K562 (cell line): ENCODE data around the gene FRMD1. TPM values are rescaled to one million over a fixed set of nuclear protein-coding genes. Genes with fewer than 3 reads are reported as not detected.

ENCODE experiments used
- ATAC-seq: fragments of 200-7000 bp; cut with Tn5 transposase; 3 replicates; pipeline ENCODE4 v1.9.1; 2020; ENCODE audit warnings: moderate library complexity
- BruUV-seq: library from RNA; stranded (reverse); fragments of 400-500 nt; replicated peaks from 2 replicates; lab custom pipeline; 2021; lab: Mats Ljungman, UMichigan
- CTCF ChIA-PET: fragments of 300-600 bp; formaldehyde crosslinking; extraction: SDS; loops from one replicate; lab custom pipeline; 2021; ENCODE audit warnings: low intra/inter-chr PET ratio; lab: Yijun Ruan, JAX
- POLR2A ChIA-PET: fragments of 300-600, 350-650 bp; sonication (Branson Sonifier 250); formaldehyde crosslinking; extraction: SDS; loops from one replicate; lab custom pipeline; 2021; ENCODE audit warnings: antibody characterized with exemption, inconsistent platforms; lab: Yijun Ruan, JAX
- DNase-seq, 4 experiments: peaks; one replicate each; pipeline versions ENCODE4 v3.0.0 to v3.0.0-alpha.2; 2011 to 2018; ENCODE audit warnings: low spot score in 3 of 4, mixed read lengths in 3 of 4; ENCODE audit errors: extremely low read depth in 1 of 4
- FAIRE-seq: peaks from 2 replicates; lab custom pipeline; 2011; peaks lifted over from hg19 to GRCh38; lab: Jason Lieb, UNC
- H2AFZ ChIP-seq: 2 replicates; pipeline ENCODE4 v1.6.0; 2011; ENCODE audit warnings: low read depth, low read length, control low read depth, inconsistent platforms
- H3K27ac ChIP-seq: fragments of 200-600 bp; 3 replicates; pipeline ENCODE4 v1.8.0; 2011; ENCODE audit warnings: low read depth, mild to moderate bottlenecking, control low read depth, inconsistent platforms, low read length, moderate library complexity, mixed read lengths; ENCODE audit errors: extremely low read depth
- H3K27me3 ChIP-seq, 2 experiments: fragments of 300-600 bp in 1 of 2; 2 replicates in 1 of 2; 3 replicates in 1 of 2; pipeline versions ENCODE4 v1.6.0 to v1.8.0; 2011; ENCODE audit warnings: inconsistent platforms in 2 of 2, low read length in 2 of 2, mild to moderate bottlenecking in 1 of 2, mixed read lengths in 1 of 2, moderate library complexity in 1 of 2; ENCODE audit not compliant: control insufficient read depth in 2 of 2, insufficient read depth in 2 of 2
- H3K36me3 ChIP-seq: fragments of 300-600 bp; 3 replicates; pipeline ENCODE4 v1.8.0; 2011; ENCODE audit warnings: mild to moderate bottlenecking, low read length, inconsistent platforms; ENCODE audit not compliant: control insufficient read depth, insufficient read depth
- H3K4me1 ChIP-seq, 2 experiments: fragments of 200-600 bp in 1 of 2; replicated peaks in 1 of 2; 2 replicates in 1 of 2; 3 replicates in 1 of 2; pipeline versions ENCODE4 v1.5.1 to v1.8.0; 2011; ENCODE audit warnings: inconsistent platforms in 2 of 2, low read length in 2 of 2, mild to moderate bottlenecking in 1 of 2, mixed read lengths in 1 of 2, moderate library complexity in 1 of 2; ENCODE audit not compliant: control insufficient read depth in 2 of 2, insufficient read depth in 2 of 2
- H3K4me2 ChIP-seq: 2 replicates; pipeline ENCODE4 v1.6.1; 2011; ENCODE audit warnings: low read length, control low read depth, inconsistent platforms, mixed read lengths; ENCODE audit not compliant: insufficient read depth
- H3K4me3 ChIP-seq: fragments of 200-600 bp; sonication (generic), shearing (Covaris generic); 2 replicates; pipeline ENCODE4 v1.5.1; 2016; ENCODE audit warnings: control low read depth, inconsistent platforms
- H3K79me2 ChIP-seq: fragments of 200-600 bp; 3 replicates; pipeline ENCODE4 v1.8.0; 2011; ENCODE audit warnings: low read length, inconsistent platforms; ENCODE audit not compliant: control insufficient read depth, insufficient read depth
- H3K9ac ChIP-seq, 2 experiments: 2 replicates each; pipeline versions ENCODE4 v1.6.0 to v1.6.1; 2011; ENCODE audit warnings: low read depth in 2 of 2, low read length in 2 of 2, control low read depth in 1 of 2, inconsistent platforms in 1 of 2, mild to moderate bottlenecking in 1 of 2, mixed read lengths in 1 of 2; ENCODE audit not compliant: insufficient read depth in 1 of 2
- H3K9me1 ChIP-seq: one replicate; pipeline ENCODE4 v1.6.0; 2011; ENCODE audit warnings: inconsistent platforms, mild to moderate bottlenecking, low read length, moderate library complexity; ENCODE audit not compliant: control insufficient read depth, insufficient read depth
- H3K9me3 ChIP-seq: replicated peaks from 2 replicates; pipeline ENCODE4 v1.5.1; 2011; ENCODE audit warnings: low read depth, low read length, inconsistent platforms; ENCODE audit not compliant: control insufficient read depth, insufficient read depth
- H4K20me1 ChIP-seq: replicated peaks from 2 replicates; pipeline ENCODE4 v1.6.1; 2011; ENCODE audit warnings: low read length, inconsistent platforms, mixed read lengths; ENCODE audit not compliant: control insufficient read depth, insufficient read depth
- DMBX1 ChIP-seq: fragments of 250-450 bp; sonication (Bioruptor Pico); IDR thresholded peaks from 2 replicates; pipeline ENCODE4 v1.8.0; 2022; ENCODE audit warnings: inconsistent platforms, mild to moderate bottlenecking, moderate library complexity, borderline replicate concordance
- LCOR ChIP-seq: sonication (generic); formaldehyde crosslinking; IDR thresholded peaks from 2 replicates; pipeline ENCODE4 v1.8.0; 2022; ENCODE audit warnings: mild to moderate bottlenecking, missing genetic modification reagents
- LEF1 ChIP-seq: fragments of 450-650 bp; IDR thresholded peaks from 2 replicates; pipeline ENCODE4 v1.6.1; 2016; ENCODE audit warnings: mild to moderate bottlenecking
- MEIS2 ChIP-seq: fragments of 450-650 bp; IDR thresholded peaks from 2 replicates; pipeline ENCODE4 v1.6.1; 2014; ENCODE audit warnings: mild to moderate bottlenecking; ENCODE audit not compliant: partially characterized antibody
- POLR2G ChIP-seq: fragments of 200-400 bp; formaldehyde crosslinking; IDR thresholded peaks from 2 replicates; pipeline ENCODE4 v1.6.1; 2017; ENCODE audit warnings: low read depth, mild to moderate bottlenecking, antibody characterized with exemption, low read length, moderate library complexity
- WGBS: fragments of 100-300 bp; shearing (Covaris generic); methylation state at CpG from one replicate; pipeline ENCODE4 v1.1.6; 2016; ENCODE audit warnings: low coverage, mixed read lengths; ENCODE audit not compliant: insufficient coverage; ENCODE audit errors: missing lambda C conversion rate; 5-methylcytosine and 5-hydroxymethylcytosine counted together
- in situ Hi-C: fragments of 300-500 bp; cut with MboI; formaldehyde crosslinking; loops from 4 replicates; pipeline ENCODE4 v1.15.0; 2018; ENCODE audit warnings: inconsistent platforms, mixed read lengths
- intact Hi-C: fragments of 100-400 bp; cut with micrococcal nuclease; formaldehyde crosslinking; loops from 2 replicates; pipeline ENCODE4 v1.14.2; 2022
- polyA plus RNA-seq, 8 experiments: library from polyadenylated mRNA; depleted of rRNA in 4 of 8; stranded (reverse) in 5 of 8; unstranded in 3 of 8; fragments of >200 nt; fragmentation: Nextera tagmentation in 2 of 8; fragmentation: Illumina TruSeq in 1 of 8; extraction: Ambion mirVana in 2 of 8; extraction: Trizol in 1 of 8; gene quantifications; 2 replicates each; pipeline versions ENCODE4 v1.2.1 to v1.2.3, GENCODE V29; 2011 to 2014; ENCODE audit warnings: inconsistent platforms in 1 of 8, missing spikeins in 1 of 8
- total RNA-seq, 7 experiments: library from RNA; depleted of rRNA in 6 of 7; stranded (reverse); fragments of >200 nt in 6 of 7; fragmentation: Illumina TruSeq in 2 of 7; extraction: Trizol in 2 of 7; gene quantifications; 2 replicates each; pipeline versions ENCODE4 v1.2.1 to v1.2.3, GENCODE V29; 2011 to 2021; ENCODE audit warnings: low replicate concordance in 1 of 7
- TF ChIP-seq, protein P1 (sequence below): fragments of 450-650 bp; IDR thresholded peaks from 2 replicates; pipeline ENCODE4 v1.6.1; 2016

FRMD1 gene
- total and polyA plus RNA-seq, 9 of the 15 experiments (the other 6 are each of a cell fraction or from before 2014, with no cell fraction given): 0.01 to 0.04 (median 0.01) TPM; not detected in 6

DNA sequence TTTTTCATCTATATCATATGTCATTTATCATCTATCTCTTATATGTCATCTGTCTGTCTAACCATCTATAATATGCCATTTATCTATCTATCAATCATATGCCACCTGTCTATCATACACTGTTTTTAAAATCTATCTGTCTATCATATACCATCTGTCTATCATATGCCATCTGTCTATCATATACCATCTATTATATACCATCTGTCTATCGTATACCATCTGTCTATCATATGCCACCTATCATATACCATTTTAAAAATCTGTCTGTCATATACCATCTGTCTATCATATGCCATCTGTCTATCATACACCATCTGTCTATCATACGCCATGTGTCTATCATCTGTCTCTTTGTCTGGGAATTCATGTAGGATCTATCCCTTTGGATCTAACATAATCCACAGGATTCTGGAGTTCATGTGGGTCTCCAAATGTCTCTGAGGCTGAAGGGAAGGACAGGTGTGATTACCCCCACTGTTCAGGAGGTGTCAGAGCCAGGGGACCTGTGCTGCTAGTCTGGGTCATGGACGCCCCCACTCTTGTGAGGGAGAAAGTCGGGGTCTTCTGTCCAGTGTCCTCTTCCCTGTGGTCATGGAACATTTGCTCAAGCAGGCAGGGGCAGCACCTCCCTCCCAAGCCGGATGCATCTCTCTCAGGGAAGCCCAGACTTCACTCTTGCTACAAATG, 36.9 kb upstream of the FRMD1 start:
- FAIRE-seq: no peak
- intact Hi-C loops: no loop called here

More for the DNA sequence above, 36.9 kb upstream of the FRMD1 start:
- Histone ChIP-seq H3K9me3 (no peaks in the 10 kb centered on the region), H3K4me2 (no peak overlapping the region), H3K27ac (no peak overlapping the region), H3K27me3 (peaks cover 0 to 27% of the 10 kb centered on the region in 2 experiments; a peak in 4 of 5 replicates), H3K79me2 (no peaks in the 10 kb centered on the region)
- CTCF ChIA-PET: no interaction called here
- no peak for ATAC-seq
- TF ChIP-seq LEF1 (no peak), LCOR (CRISPR knock-in tag) (no peak), POLR2G (no peak), MEIS2 (peak; percentile 3), DMBX1 (CRISPR knock-in tag) (no peak)
- TF ChIP-seq, protein P1, sequence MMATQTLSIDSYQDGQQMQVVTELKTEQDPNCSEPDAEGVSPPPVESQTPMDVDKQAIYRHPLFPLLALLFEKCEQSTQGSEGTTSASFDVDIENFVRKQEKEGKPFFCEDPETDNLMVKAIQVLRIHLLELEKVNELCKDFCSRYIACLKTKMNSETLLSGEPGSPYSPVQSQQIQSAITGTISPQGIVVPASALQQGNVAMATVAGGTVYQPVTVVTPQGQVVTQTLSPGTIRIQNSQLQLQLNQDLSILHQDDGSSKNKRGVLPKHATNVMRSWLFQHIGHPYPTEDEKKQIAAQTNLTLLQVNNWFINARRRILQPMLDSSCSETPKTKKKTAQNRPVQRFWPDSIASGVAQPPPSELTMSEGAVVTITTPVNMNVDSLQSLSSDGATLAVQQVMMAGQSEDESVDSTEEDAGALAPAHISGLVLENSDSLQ: peak; percentile 20; the same call in 1 of the 2 replicates
- TF ChIP-seq, all 486 proteins: peak for 2
- BruUV-seq: no TSS peak
- DNase-seq: no peak
- POLR2A ChIA-PET: interaction anchor here (0.6 kb wide), 1 partner anchor 1344 kb away, joined by 3 read pairs; no protein-coding TSS in a partner anchor
- Histone ChIP-seq H3K4me3 (no peak overlapping the region), H3K9me1 (no peaks in the 10 kb centered on the region), H2AFZ (no peak overlapping the region), H4K20me1 (no peaks in the 10 kb centered on the region), H3K9ac (no peak overlapping the region), H3K36me3 (no peaks in the 10 kb centered on the region), H3K4me1 (no peaks in the 10 kb centered on the region; a peak in 2 of 5 replicates)
- 7% methylated on average over 5 of the region's 5 CpGs for WGBS
- in situ Hi-C loops: no loop called here
